OCI-LY1 (cell line): ENCODE results near the gene DIAPH3.

Experiments
- H2AFZ ChIP-seq: fragments of 200-600 bp; sonication (generic), shearing (Covaris generic); 2 replicates; pipeline ENCODE4 v1.6.0; 2014; ENCODE audit warnings: antibody characterized with exemption, mild to moderate bottlenecking, low read length
- H3F3A ChIP-seq: fragments of 200-600 bp; sonication (generic), shearing (Covaris generic); 2 replicates; pipeline ENCODE4 v1.6.0; 2014; ENCODE audit warnings: mild to moderate bottlenecking, antibody characterized with exemption, low read length, moderate library complexity; ENCODE audit not compliant: insufficient read depth
- H3K27ac ChIP-seq: fragments of 200-600 bp; sonication (generic); 2 replicates; pipeline ENCODE4 v1.5.1; 2014; ENCODE audit warnings: low read length, mixed run types, mild to moderate bottlenecking, low read depth; ENCODE audit not compliant: poor library complexity, severe bottlenecking
- H3K27me3 ChIP-seq: fragments of 200-600 bp; sonication (generic); 2 replicates; pipeline ENCODE4 v1.6.0; 2014; ENCODE audit warnings: antibody characterized with exemption, mild to moderate bottlenecking, low read length, moderate library complexity; ENCODE audit not compliant: insufficient read depth
- H3K36me3 ChIP-seq: fragments of 200-600 bp; sonication (generic); 2 replicates; pipeline ENCODE4 v1.6.1; 2014; ENCODE audit warnings: mild to moderate bottlenecking, antibody characterized with exemption, low read length, moderate library complexity, mixed read lengths; ENCODE audit not compliant: insufficient read depth
- H3K4me1 ChIP-seq: fragments of 200-600 bp; sonication (generic); 2 replicates; pipeline ENCODE4 v1.5.1; 2014; ENCODE audit warnings: mild to moderate bottlenecking, low read length, moderate library complexity; ENCODE audit not compliant: insufficient read depth, severe bottlenecking
- H3K4me2 ChIP-seq: fragments of 200-600 bp; sonication (generic), shearing (Covaris generic); 2 replicates; pipeline ENCODE4 v1.6.1; 2014; ENCODE audit warnings: low read length
- H3K4me3 ChIP-seq: fragments of 200-600 bp; sonication (generic); 2 replicates; pipeline ENCODE4 v1.5.1; 2014; ENCODE audit warnings: low read length, low read depth, mild to moderate bottlenecking, mixed read lengths; ENCODE audit not compliant: poor library complexity, severe bottlenecking
- H3K79me2 ChIP-seq: fragments of 200-600 bp; shearing (Covaris generic); 2 replicates; pipeline ENCODE4 v1.6.1; 2016; ENCODE audit warnings: mixed run types, low read length, mixed read lengths; ENCODE audit not compliant: insufficient read depth
- H3K9ac ChIP-seq: fragments of 200-600 bp; sonication (generic), shearing (Covaris generic); 2 replicates; pipeline ENCODE4 v1.6.1; 2014; ENCODE audit warnings: mild to moderate bottlenecking, low read length, mixed read lengths
- H3K9me2 ChIP-seq: fragments of 200-600 bp; sonication (generic), shearing (Covaris generic); 2 replicates; pipeline ENCODE4 v1.6.1; 2014; ENCODE audit warnings: low read depth, mild to moderate bottlenecking, low read length, mixed read lengths
- H3K9me3 ChIP-seq: fragments of 200-600 bp; shearing (Covaris generic); 2 replicates; pipeline ENCODE4 v1.6.1; 2014; ENCODE audit warnings: low read length, mixed read lengths
- H4K20me1 ChIP-seq: fragments of 200-600 bp; sonication (generic), shearing (Covaris generic); 2 replicates; pipeline ENCODE4 v1.6.0; 2016; ENCODE audit warnings: mild to moderate bottlenecking, low read length; ENCODE audit not compliant: insufficient read depth
- EZH2 ChIP-seq: fragments of 200-600 bp; sonication (generic), shearing (Covaris generic); IDR thresholded peaks from 2 replicates; pipeline ENCODE4 v1.8.0; 2017; ENCODE audit warnings: borderline replicate concordance, mixed run types, mild to moderate bottlenecking, antibody characterized with exemption, low read length, moderate library complexity, mixed read lengths
- TF ChIP-seq, protein P1 (sequence below): fragments of 200-600 bp; sonication (generic), shearing (Covaris generic); IDR thresholded peaks from 2 replicates; pipeline ENCODE4 v1.5.1; 2017; ENCODE audit warnings: mild to moderate bottlenecking, antibody characterized with exemption, low read length, moderate library complexity, mixed read lengths

Gene DIAPH3

DNA sequence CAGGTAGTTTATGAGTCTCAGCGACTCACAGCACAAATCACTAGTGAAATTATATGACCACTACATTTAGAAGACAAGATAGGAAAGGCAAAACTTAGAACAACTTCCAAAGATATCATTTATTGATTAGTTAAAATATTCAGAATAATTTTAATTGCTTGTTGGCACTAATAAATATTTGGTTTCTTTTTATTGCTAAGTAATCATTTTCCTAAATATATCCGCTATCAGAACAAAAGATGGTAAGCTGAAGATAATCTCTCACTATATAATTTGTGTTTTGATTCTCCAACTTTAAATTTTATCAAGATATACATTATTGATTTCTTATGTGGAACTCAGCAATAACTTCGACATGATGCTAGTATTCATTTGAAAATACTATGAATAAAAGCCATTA, 248.5 kb downstream of the DIAPH3 start:
- Histone ChIP-seq H3K9me2 (no peaks in the 10 kb centered on the region), H3K9ac (no peak overlapping the region), H2AFZ (no peak overlapping the region), H3K27ac (no peak overlapping the region), H3K36me3 (no peaks in the 10 kb centered on the region; the same call in 1 of the 2 replicates), H3K79me2 (no peaks in the 10 kb centered on the region), H3K27me3 (no peaks in the 10 kb centered on the region), H3F3A (no peaks in the 10 kb centered on the region), H4K20me1 (no peaks in the 10 kb centered on the region), H3K4me1 (no peaks in the 10 kb centered on the region), H3K4me3 (no peak overlapping the region), H3K9me3 (no peaks in the 10 kb centered on the region), H3K4me2 (no peak overlapping the region)
- TF ChIP-seq, protein P1, sequence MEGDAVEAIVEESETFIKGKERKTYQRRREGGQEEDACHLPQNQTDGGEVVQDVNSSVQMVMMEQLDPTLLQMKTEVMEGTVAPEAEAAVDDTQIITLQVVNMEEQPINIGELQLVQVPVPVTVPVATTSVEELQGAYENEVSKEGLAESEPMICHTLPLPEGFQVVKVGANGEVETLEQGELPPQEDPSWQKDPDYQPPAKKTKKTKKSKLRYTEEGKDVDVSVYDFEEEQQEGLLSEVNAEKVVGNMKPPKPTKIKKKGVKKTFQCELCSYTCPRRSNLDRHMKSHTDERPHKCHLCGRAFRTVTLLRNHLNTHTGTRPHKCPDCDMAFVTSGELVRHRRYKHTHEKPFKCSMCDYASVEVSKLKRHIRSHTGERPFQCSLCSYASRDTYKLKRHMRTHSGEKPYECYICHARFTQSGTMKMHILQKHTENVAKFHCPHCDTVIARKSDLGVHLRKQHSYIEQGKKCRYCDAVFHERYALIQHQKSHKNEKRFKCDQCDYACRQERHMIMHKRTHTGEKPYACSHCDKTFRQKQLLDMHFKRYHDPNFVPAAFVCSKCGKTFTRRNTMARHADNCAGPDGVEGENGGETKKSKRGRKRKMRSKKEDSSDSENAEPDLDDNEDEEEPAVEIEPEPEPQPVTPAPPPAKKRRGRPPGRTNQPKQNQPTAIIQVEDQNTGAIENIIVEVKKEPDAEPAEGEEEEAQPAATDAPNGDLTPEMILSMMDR, result no peak
- TF ChIP-seq EZH2, result no peak

DNA sequence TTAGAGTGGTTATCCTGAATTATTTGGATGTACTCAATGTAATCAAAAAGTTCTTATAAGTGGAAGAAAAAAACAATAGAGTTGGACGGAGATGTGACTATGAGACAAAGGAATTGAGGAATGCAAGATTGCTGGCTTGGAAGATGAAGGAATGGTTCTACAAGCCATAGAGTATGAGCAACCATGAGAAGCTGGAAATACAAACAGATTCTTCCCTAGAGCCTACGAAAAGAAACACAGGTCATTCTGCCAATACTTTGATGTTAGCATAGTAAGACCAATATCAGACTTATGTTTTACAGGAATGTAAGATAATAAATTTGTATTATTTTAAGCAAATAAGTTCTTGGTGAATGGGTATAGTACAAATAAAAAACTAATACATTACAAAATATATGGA, 249.2 kb downstream of the DIAPH3 start:
- Histone ChIP-seq H3K9me3 (no peaks in the 10 kb centered on the region), H3K79me2 (no peaks in the 10 kb centered on the region), H3K36me3 (no peaks in the 10 kb centered on the region; the same call in 1 of the 2 replicates), H3K27me3 (no peaks in the 10 kb centered on the region), H3K4me3 (no peak overlapping the region), H3K9ac (no peak overlapping the region), H4K20me1 (no peaks in the 10 kb centered on the region), H3K9me2 (no peaks in the 10 kb centered on the region), H3F3A (no peaks in the 10 kb centered on the region), H3K4me1 (no peaks in the 10 kb centered on the region), H3K4me2 (no peak overlapping the region), H3K27ac (no peak overlapping the region), H2AFZ (no peak overlapping the region)
- TF ChIP-seq EZH2, result no peak
- TF ChIP-seq, protein P1, result no peak

DNA sequence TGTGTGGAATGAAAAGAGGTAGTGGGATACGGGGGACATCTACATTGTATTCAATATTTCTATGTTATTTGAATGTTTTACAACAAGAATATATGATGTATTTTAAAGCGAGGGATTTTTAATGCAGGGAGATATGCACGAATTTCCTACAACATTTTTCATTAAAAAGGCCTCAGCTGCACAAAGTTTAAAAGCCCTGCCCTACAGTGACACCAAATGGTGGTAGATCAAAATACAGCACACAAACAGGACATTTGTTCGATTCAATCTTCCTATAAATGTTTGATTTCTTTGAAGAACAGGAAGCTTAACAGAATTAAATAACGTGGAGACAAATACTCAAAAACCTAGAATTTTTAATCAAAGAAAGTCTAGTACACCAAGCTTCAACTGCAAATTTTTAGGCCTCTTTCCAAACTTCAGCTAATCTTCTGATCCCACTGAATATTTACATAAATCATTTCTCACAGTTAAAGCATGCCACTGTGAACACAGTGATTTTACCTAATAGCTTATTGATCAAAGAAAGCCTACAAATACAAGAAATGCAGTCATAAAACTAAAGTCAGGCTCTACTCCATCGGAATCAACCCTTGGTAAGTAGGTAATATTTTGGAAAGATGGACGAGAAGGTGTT, 257.2 kb downstream of the DIAPH3 start:
- Histone ChIP-seq H3K79me2 (no peaks in the 10 kb centered on the region), H3F3A (no peaks in the 10 kb centered on the region), H3K4me3 (no peak overlapping the region), H3K27me3 (no peaks in the 10 kb centered on the region), H3K9ac (no peak overlapping the region), H3K27ac (no peak overlapping the region), H3K4me1 (no peaks in the 10 kb centered on the region), H2AFZ (no peak overlapping the region), H3K9me3 (no peaks in the 10 kb centered on the region), H4K20me1 (no peaks in the 10 kb centered on the region), H3K36me3 (no peaks in the 10 kb centered on the region), H3K9me2 (no peaks in the 10 kb centered on the region), H3K4me2 (no peak overlapping the region)
- TF ChIP-seq EZH2, result no peak
- TF ChIP-seq, protein P1, result peak; percentile 63
